WTC11 (cell line): ENCODE data around the gene PLEKHB1.

Experiments used
- ATF3 ChIP-seq: sonication (generic); formaldehyde crosslinking; conservative IDR thresholded peaks from 2 replicates; pipeline ENCODE4 v1.8.1; 2022; ENCODE audit warnings: mild to moderate bottlenecking, missing genetic modification reagents
- CREB1 ChIP-seq: sonication (generic); formaldehyde crosslinking; IDR thresholded peaks from 2 replicates; pipeline ENCODE4 v1.8.0; 2023; ENCODE audit warnings: mild to moderate bottlenecking, missing genetic modification reagents
- CTCF ChIP-seq: fragments of 200-600 bp; IDR thresholded peaks from 2 replicates; pipeline ENCODE4 v1.8.0; 2022; ENCODE audit warnings: antibody characterized with exemption
- ESRRA ChIP-seq: sonication (generic); formaldehyde crosslinking; IDR thresholded peaks from 2 replicates; pipeline ENCODE4 v1.8.1; 2022; ENCODE audit warnings: mild to moderate bottlenecking, missing genetic modification reagents, borderline replicate concordance
- JUN ChIP-seq: sonication (generic); formaldehyde crosslinking; IDR thresholded peaks from 2 replicates; pipeline ENCODE4 v1.8.0; 2023; ENCODE audit warnings: mild to moderate bottlenecking, missing genetic modification reagents

- no peak for TF ChIP-seq CTCF
- TF ChIP-seq ESRRA (CRISPR knock-in tag), result no peak
- no peak for TF ChIP-seq CREB1
- TF ChIP-seq JUN (CRISPR knock-in tag), result no peak
- TF ChIP-seq ATF3 (CRISPR knock-in tag), result no peak
Observed at GRCh38 chr11:73632996-73633395, 13.4 kb upstream of the PLEKHB1 start.
